Measurements from ENCODE around the gene ADK.

The ADK gene

DNA sequence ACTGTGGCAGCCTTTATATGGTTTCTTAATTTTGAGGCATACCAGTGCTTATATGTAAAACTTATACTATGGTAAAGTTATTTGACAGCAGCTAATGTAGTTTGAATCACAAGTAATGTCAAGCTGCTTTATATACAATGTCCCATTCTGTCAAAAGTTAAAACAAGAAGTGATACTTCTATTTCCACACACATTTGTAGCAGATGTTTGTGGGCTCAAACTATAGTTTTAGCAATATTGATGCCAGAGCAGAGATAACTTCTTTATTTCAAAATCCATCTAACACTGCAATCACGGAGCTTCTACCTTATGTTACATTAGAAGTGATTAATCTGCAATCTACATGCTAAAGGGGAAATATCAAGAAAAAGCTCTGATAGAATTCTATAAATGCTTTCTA, 149.6 kb downstream of the ADK start:
- no peak for TF ChIP-seq CTCF (conservative IDR thresholded peaks at IDR 0.05; ENCODE audit: low read length)
- no peaks in the 10 kb centered on the region for H3K27me3 ChIP-seq (ENCODE audit: insufficient read depth, low read length, poor library complexity, severe bottlenecking)
- H2AFZ ChIP-seq (ENCODE audit: low read length), result no peak overlapping the region
- no peak overlapping the region for H3K9ac ChIP-seq (ENCODE audit: low read depth, low read length, poor library complexity, severe bottlenecking)
- no peaks in the 10 kb centered on the region for H4K20me1 ChIP-seq (ENCODE audit: insufficient read depth, low read length, poor library complexity, severe bottlenecking)
- H3K4me1 ChIP-seq (ENCODE audit: insufficient read depth, low read length, poor library complexity, severe bottlenecking), result peaks cover 4% of the 10 kb centered on the region
- H3K4me3 ChIP-seq (ENCODE audit: low read length, poor library complexity, severe bottlenecking), result no peak overlapping the region
- no peaks in the 10 kb centered on the region for H3F3A ChIP-seq (ENCODE audit: low read depth)
- H3K79me2 ChIP-seq (ENCODE audit: insufficient read depth, low read length), result no peaks in the 10 kb centered on the region
- no peaks in the 10 kb centered on the region for H3K9me3 ChIP-seq (ENCODE audit: insufficient read depth, low read depth, low read length)
- no peaks in the 10 kb centered on the region for H3K36me3 ChIP-seq (ENCODE audit: insufficient read depth, low read length)
- H3K9me2 ChIP-seq (replicated peaks; ENCODE audit: low read depth, low read length), result no peaks in the 10 kb centered on the region
- no peak overlapping the region for H3K4me2 ChIP-seq (ENCODE audit: low read depth, low read length, poor library complexity, severe bottlenecking)

- no peak for TF ChIP-seq CTCF (conservative IDR thresholded peaks at IDR 0.05; ENCODE audit: low read length)
- TF ChIP-seq EZH2phosphoT487 (IDR thresholded peaks at IDR 0.05; ENCODE audit: borderline replicate concordance), result no peak
- no peaks in the 10 kb centered on the region for H3K9me2 ChIP-seq (replicated peaks; ENCODE audit: low read depth, low read length)
- H3K79me2 ChIP-seq (ENCODE audit: insufficient read depth, low read length), result no peaks in the 10 kb centered on the region
- H3K4me1 ChIP-seq (ENCODE audit: insufficient read depth, low read length, poor library complexity, severe bottlenecking), result peaks cover 19% of the 10 kb centered on the region
- no peak overlapping the region for H3K4me2 ChIP-seq (ENCODE audit: low read depth, low read length, poor library complexity, severe bottlenecking)
- H3F3A ChIP-seq (ENCODE audit: low read depth), result no peaks in the 10 kb centered on the region
- H3K9me3 ChIP-seq (ENCODE audit: insufficient read depth, low read depth, low read length), result no peaks in the 10 kb centered on the region
- H3K4me3 ChIP-seq (ENCODE audit: low read length, poor library complexity, severe bottlenecking), result no peak overlapping the region
- no peaks in the 10 kb centered on the region for H4K20me1 ChIP-seq (ENCODE audit: insufficient read depth, low read length, poor library complexity, severe bottlenecking)
- H3K36me3 ChIP-seq (ENCODE audit: insufficient read depth, low read length), result no peaks in the 10 kb centered on the region
- no peaks in the 10 kb centered on the region for H3K27me3 ChIP-seq (ENCODE audit: insufficient read depth, low read length, poor library complexity, severe bottlenecking)
- H3K9ac ChIP-seq (ENCODE audit: low read depth, low read length, poor library complexity, severe bottlenecking), result no peak overlapping the region
- H2AFZ ChIP-seq (ENCODE audit: low read length), result no peak overlapping the region
These were observed 154.7 kb downstream of the ADK start for GRCh38 chr10:74305730-74306129.

DNA sequence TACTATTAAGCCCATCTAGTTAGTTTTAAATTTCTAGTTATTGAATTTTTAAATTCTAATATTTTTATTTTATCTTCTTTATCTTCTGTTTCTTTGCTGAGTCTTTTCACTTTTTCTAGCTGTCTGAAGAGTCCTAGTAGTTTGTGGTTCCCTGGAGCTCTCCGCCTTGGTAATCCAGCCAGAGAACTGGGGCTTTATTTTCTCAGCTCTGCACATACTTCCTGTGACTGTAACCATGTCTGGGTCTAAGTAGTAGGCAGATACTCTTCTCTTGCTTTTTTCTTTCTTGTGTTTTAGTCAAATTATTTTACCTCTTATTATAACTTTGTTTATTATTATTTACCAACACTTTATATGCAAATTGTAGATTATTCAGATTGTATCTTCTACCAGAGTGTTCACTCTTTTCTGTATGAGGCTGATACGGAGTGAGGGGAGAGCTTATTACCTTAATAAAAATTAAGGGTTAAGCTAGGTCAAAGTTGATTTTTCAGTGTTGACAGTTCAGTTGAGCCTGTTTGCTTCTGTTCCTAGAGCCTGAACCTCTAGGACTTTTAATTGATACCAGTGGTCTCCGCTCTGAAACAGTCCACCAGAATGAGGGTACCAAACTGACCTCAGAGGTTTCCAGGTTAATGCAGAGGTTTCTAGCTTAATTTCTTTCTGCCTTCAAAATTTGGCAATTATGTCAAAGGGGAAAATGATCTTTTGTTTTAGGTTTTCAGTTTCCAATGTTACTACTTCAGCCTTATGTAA, 155.4 kb downstream of the ADK start:
- Histone ChIP-seq H3K4me2 (ENCODE audit: low read depth, low read length, poor library complexity, severe bottlenecking) (peak overlapping the region; percentile 47), H3K4me1 (ENCODE audit: insufficient read depth, low read length, poor library complexity, severe bottlenecking) (peaks cover 19% of the 10 kb centered on the region), H4K20me1 (ENCODE audit: insufficient read depth, low read length, poor library complexity, severe bottlenecking) (no peaks in the 10 kb centered on the region), H3K9me3 (ENCODE audit: insufficient read depth, low read depth, low read length) (no peaks in the 10 kb centered on the region), H3F3A (ENCODE audit: low read depth) (no peaks in the 10 kb centered on the region), H3K9ac (ENCODE audit: low read depth, low read length, poor library complexity, severe bottlenecking) (peak overlapping the region; percentile 21), H3K9me2 (replicated peaks; ENCODE audit: low read depth, low read length) (no peaks in the 10 kb centered on the region), H3K36me3 (ENCODE audit: insufficient read depth, low read length) (no peaks in the 10 kb centered on the region), H3K27me3 (ENCODE audit: insufficient read depth, low read length, poor library complexity, severe bottlenecking) (no peaks in the 10 kb centered on the region), H3K4me3 (ENCODE audit: low read length, poor library complexity, severe bottlenecking) (peak overlapping the region; percentile 5), H2AFZ (ENCODE audit: low read length) (no peak overlapping the region), H3K79me2 (ENCODE audit: insufficient read depth, low read length) (no peaks in the 10 kb centered on the region)
- no peak for TF ChIP-seq EZH2phosphoT487 (IDR thresholded peaks at IDR 0.05; ENCODE audit: borderline replicate concordance)
- TF ChIP-seq CTCF (conservative IDR thresholded peaks at IDR 0.05; ENCODE audit: low read length), result no peak

Data from Loucy (cell line).